Naive thymus-derived CD4-positive, alpha-beta T cell (primary cell): ENCODE results near the gene RABAC1. TPM values are rescaled to one million over a fixed set of nuclear protein-coding genes. Genes with fewer than 3 reads are reported as not detected.

ENCODE experiments used
- ATAC-seq: fragments of 150-1000 bp; cut with Tn5 transposase; 2 replicates; pipeline ENCODE4 v1.10.0; 2021; ENCODE audit warnings: mild to moderate bottlenecking, moderate library complexity
- CTCF ChIA-PET: fragments of 350-600 bp; sonication (Branson Sonifier 250); formaldehyde crosslinking; loops from one replicate; lab custom pipeline; 2021; ENCODE audit warnings: antibody characterized with exemption; lab: Charles Lee
- POLR2A ChIA-PET: fragments of 350-600 bp; sonication (Branson Sonifier 250); formaldehyde crosslinking; loops from one replicate; lab custom pipeline; 2021; ENCODE audit warnings: antibody characterized with exemption, inconsistent platforms; lab: Charles Lee
- DNase-seq, 9 donors: peaks; one replicate each; pipeline versions ENCODE4 v3.0.0 to v3.0.0-alpha.2; 2020 to 2022; ENCODE audit warnings: mixed read lengths in 1 of 9
- H3K27ac ChIP-seq: one replicate; pipeline ENCODE4 v1.7.0; 2013; ENCODE audit warnings: mild to moderate bottlenecking, low read depth, low read length, moderate library complexity
- H3K27me3 ChIP-seq, 2 donors: one replicate each; pipeline ENCODE4 v1.7.0; 2013; ENCODE audit warnings: low read length in 2 of 2, mild to moderate bottlenecking in 2 of 2, moderate library complexity in 2 of 2; ENCODE audit not compliant: control insufficient read depth in 2 of 2, insufficient read depth in 2 of 2
- H3K36me3 ChIP-seq, 3 experiments: 1 replicate in 2 of 3; 2 replicates in 1 of 3; pipeline ENCODE4 v1.7.0; 2013; ENCODE audit warnings: low read length in 3 of 3, mild to moderate bottlenecking in 3 of 3, moderate library complexity in 1 of 3; ENCODE audit not compliant: insufficient read depth in 3 of 3, control insufficient read depth in 2 of 3
- H3K4me1 ChIP-seq, 2 donors: one replicate each; pipeline ENCODE4 v1.7.0; 2013; ENCODE audit warnings: low read length in 2 of 2, mild to moderate bottlenecking in 2 of 2, moderate library complexity in 1 of 2; ENCODE audit not compliant: control insufficient read depth in 2 of 2, insufficient read depth in 2 of 2
- H3K4me3 ChIP-seq: 2 replicates; pipeline ENCODE4 v1.7.0; 2013; ENCODE audit warnings: mild to moderate bottlenecking, low read length
- H3K9me3 ChIP-seq, 3 experiments: 1 replicate in 2 of 3; 2 replicates in 1 of 3; pipeline ENCODE4 v1.7.0; 2013; ENCODE audit warnings: low read length in 3 of 3; ENCODE audit not compliant: control insufficient read depth in 2 of 3
- H3K27ac Mint-ChIP-seq, 9 donors: one replicate each; pipeline ENCODE4 v1.8.0; 2020 to 2022; ENCODE audit warnings: mixed read lengths in 9 of 9, mild to moderate bottlenecking in 8 of 9, moderate library complexity in 5 of 9, inconsistent platforms in 2 of 9
- H3K27me3 Mint-ChIP-seq, 5 donors: one replicate each; pipeline ENCODE4 v1.8.0; 2021 to 2022; ENCODE audit warnings: mixed read lengths in 5 of 5, mild to moderate bottlenecking in 1 of 5
- H3K36me3 Mint-ChIP-seq, 5 donors: one replicate each; pipeline ENCODE4 v1.8.0; 2020 to 2022; ENCODE audit warnings: mixed read lengths in 5 of 5, mild to moderate bottlenecking in 3 of 5, inconsistent platforms in 1 of 5
- H3K4me1 Mint-ChIP-seq, 7 donors: one replicate each; pipeline ENCODE4 v1.8.0; 2020 to 2022; ENCODE audit warnings: mixed read lengths in 7 of 7, mild to moderate bottlenecking in 3 of 7, inconsistent platforms in 1 of 7
- H3K4me3 Mint-ChIP-seq, 10 donors: one replicate each; pipeline ENCODE4 v1.8.0; 2020 to 2022; ENCODE audit warnings: mild to moderate bottlenecking in 10 of 10, mixed read lengths in 10 of 10, moderate library complexity in 6 of 10, inconsistent platforms in 2 of 10
- H3K9me3 Mint-ChIP-seq, 11 donors: one replicate each; pipeline ENCODE4 v1.8.0; 2020 to 2022; ENCODE audit warnings: mixed read lengths in 11 of 11, mild to moderate bottlenecking in 4 of 11, inconsistent platforms in 1 of 11, moderate library complexity in 1 of 11
- intact Hi-C, 2 donors: fragments of 100-400 bp; cut with micrococcal nuclease; formaldehyde crosslinking; loops; one replicate each; pipeline ENCODE4 v1.15.1; 2023
- polyA plus RNA-seq, 2 donors: library from polyadenylated mRNA; unstranded; fragments of 300-500 nt; fragmentation: Illumina TruSeq; gene quantifications; one replicate each; pipeline ENCODE4 v1.2.3, GENCODE V29; 2021
- total RNA-seq, 6 experiments: library from RNA in 5 of 6; stranded (reverse) in 5 of 6; gene quantifications; 1 replicate in 5 of 6; 2 replicates in 1 of 6; pipeline ENCODE4 v1.2.3 and lab custom pipeline; 2021 to 2026

RABAC1 gene, protein sequence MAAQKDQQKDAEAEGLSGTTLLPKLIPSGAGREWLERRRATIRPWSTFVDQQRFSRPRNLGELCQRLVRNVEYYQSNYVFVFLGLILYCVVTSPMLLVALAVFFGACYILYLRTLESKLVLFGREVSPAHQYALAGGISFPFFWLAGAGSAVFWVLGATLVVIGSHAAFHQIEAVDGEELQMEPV
- total RNA-seq (10 to 100 TPM; 70.4 to 90.9 (median 78.1) TPM), polyA plus RNA-seq (100 to 1,000 TPM; 171 to 187 TPM), total RNA-seq (lab: John Stamatoyannopoulos, UW) (8.2 reads per million, percentile 32 among the genes with 10 or more reads in this experiment)

DNA sequence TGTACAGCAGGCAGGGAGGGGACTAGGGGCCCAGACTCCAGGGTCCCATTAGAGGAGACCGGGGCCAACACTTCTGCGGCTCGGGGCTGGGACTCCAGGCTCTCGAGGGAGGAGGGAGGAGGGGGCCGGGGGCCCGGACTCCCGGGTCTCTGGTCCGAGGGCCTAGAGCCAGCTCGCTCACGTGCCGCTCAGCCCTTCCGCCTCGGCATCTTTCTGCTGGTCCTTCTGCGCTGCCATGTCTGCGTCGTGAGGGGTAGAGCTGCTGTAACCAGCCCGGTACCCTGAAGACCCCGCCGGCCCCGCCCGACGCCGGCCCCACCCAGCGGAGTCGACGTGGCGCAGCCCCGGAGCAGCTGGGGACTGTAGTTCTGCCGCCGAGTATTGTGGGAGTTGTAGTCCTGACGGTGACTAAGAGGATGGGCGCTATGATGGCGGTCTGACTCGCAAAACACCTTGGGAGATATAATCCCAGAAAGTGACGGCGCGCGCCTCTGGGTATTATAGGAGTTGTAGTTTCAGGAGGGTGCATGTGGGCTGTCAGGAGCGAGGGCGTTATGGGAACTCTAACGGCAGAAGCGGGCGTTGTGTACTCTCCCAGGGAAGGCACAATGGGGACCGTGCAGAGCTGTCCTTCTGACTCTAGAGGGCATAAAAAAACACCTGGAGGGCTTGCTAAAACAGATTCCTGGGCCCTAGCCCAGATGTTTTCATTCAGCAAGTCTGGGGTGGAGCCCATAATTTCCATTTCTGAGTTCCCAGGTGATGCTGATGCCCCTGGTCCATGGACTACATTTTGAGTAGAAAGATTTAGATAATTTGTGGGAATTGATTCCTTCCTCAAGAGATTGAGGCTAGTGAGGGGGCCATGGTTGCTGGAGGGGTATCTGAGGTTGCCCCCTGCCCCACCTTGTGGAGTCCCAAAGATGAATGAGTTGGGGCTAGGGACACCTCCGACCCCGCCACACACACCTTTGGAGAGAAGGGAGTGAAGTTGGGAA is at the start of gene RABAC1:
Gene RABAC1 (minus strand): TSS at position 266 of the 998 bp plus-strand sequence. CDS start 29 bp downstream, at position 237.
- Mint-ChIP-seq H3K27ac (peak within 1 kb of the TSS; percentile 74 to 94 (median 90)), H3K4me3 (peak within 1 kb of the TSS; percentile 80 to 99 (median 91)), H3K4me1 (peaks cover 17 to 22% (median 18%) of the 10 kb centered on the region in 7 donors), H3K9me3 (no peaks in the 10 kb centered on the region), H3K27me3 (no peaks in the 10 kb centered on the region), H3K36me3 (peaks cover 0 to 6% (median 0%) of the 10 kb centered on the region in 5 donors)
- Histone ChIP-seq H3K9me3 (no peaks in the 10 kb centered on the region), H3K4me1 (peaks cover 8 to 9% of the 10 kb centered on the region in 2 donors), H3K27me3 (no peaks in the 10 kb centered on the region), H3K36me3 (peaks cover 0 to 17% (median 0%) of the 10 kb centered on the region in 3 experiments), H3K27ac (peak within 1 kb of the TSS; percentile 81), H3K4me3 (peak within 1 kb of the TSS; percentile 78)
- peak; percentile 67 to 91 (median 86) for DNase-seq
- intact Hi-C loops: loop anchor here (1.0 to 5.0 kb wide), 14 partner anchors 33 to 366 kb away; partner anchors contain the start of genes ATP1A3 (in 2 of the 2), GSK3A (in 1 of the 2), MEGF8 (in 1 of the 2) and ZNF574 (in 1 of the 2)
- ChIA-PET CTCF (interaction anchor here (1.0 to 1.7 kb wide), 5 partner anchors 72 to 100 kb away, joined by 3 to 6 read pairs (median 4); partner anchors contain the start of gene RPS19), POLR2A (interaction anchor here (0.6 to 4.3 kb wide), 15 partner anchors 13 to 138 kb away, joined by 3 to 29 read pairs (median 4); partner anchors contain the start of genes ERFL and RPS19)
- ATAC-seq: peak; percentile 95

DNA sequence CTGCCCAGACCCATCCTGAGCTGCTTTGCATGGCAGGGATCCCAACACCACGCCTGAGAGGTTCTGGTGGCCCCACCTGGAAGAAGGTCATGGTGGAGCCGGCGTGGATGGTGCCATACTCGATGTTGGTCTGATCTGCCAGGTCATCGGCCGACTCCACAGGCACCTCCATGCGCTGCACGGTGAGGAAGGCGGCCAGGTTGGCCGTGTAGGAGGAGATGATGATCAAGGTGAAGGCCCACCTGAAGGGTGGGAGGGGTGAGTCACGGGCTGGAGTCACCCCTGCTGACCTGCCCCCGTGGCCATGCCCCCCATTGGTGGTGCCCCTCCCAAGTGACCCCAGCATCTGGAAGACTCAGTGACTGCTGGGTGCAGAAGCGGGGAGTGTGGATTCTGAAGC is 47.4 kb upstream of the RABAC1 start:
- no peak overlapping the region for H3K27ac ChIP-seq
- H3K4me3 Mint-ChIP-seq: no peak overlapping the region
- H3K27me3 Mint-ChIP-seq: peaks cover 7 to 16% (median 10%) of the 10 kb centered on the region in 5 donors
- DNase-seq: no peak
- H3K27ac Mint-ChIP-seq: no peak overlapping the region
- H3K4me1 ChIP-seq: no peaks in the 10 kb centered on the region
- H3K36me3 Mint-ChIP-seq: peaks cover 0 to 3% (median 0%) of the 10 kb centered on the region in 5 donors
- no peaks in the 10 kb centered on the region for H3K36me3 ChIP-seq
- H3K4me1 Mint-ChIP-seq: peaks cover 0 to 12% (median 0%) of the 10 kb centered on the region in 7 donors
- H3K4me3 ChIP-seq: no peak overlapping the region
- CTCF ChIA-PET: no interaction called here
- no peaks in the 10 kb centered on the region for H3K27me3 ChIP-seq
- H3K9me3 ChIP-seq: no peaks in the 10 kb centered on the region
- ATAC-seq: no peak
- POLR2A ChIA-PET: no interaction called here
- intact Hi-C loops: no loop called here
- no peaks in the 10 kb centered on the region for H3K9me3 Mint-ChIP-seq

DNA sequence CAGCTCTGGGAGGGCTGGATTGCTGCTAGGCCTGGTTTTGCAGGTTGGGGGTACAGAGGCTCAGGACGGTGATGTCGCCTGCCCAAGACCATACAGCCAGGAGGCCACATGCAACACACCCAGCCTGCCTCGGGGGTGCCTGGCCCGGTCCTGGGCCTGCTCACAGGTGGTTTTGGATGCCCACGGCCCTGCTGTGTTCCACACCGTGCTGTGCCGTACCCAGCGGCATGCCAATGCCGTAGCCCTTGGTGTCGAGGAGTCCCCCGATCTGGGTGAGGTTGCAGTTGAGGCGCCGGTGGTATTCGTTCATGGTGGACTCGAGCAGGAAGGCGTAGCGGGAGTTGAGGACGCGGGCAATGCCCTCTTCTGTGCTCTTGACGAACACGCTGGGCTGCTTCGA is 46.4 kb upstream of the RABAC1 start:
- Histone ChIP-seq H3K36me3 (no peaks in the 10 kb centered on the region), H3K9me3 (no peaks in the 10 kb centered on the region), H3K4me3 (no peak overlapping the region), H3K27me3 (no peaks in the 10 kb centered on the region), H3K4me1 (no peaks in the 10 kb centered on the region), H3K27ac (no peak overlapping the region)
- CTCF ChIA-PET: no interaction called here
- no peaks in the 10 kb centered on the region for H3K9me3 Mint-ChIP-seq
- H3K27me3 Mint-ChIP-seq: peaks cover 16 to 24% (median 20%) of the 10 kb centered on the region in 5 donors
- peaks cover 0 to 12% (median 0%) of the 10 kb centered on the region in 7 donors for H3K4me1 Mint-ChIP-seq
- peaks cover 0 to 6% (median 0%) of the 10 kb centered on the region in 5 donors for H3K36me3 Mint-ChIP-seq
- POLR2A ChIA-PET: no interaction called here
- H3K27ac Mint-ChIP-seq: no peak overlapping the region
- DNase-seq (no peak), ATAC-seq (no peak)
- no peak overlapping the region for H3K4me3 Mint-ChIP-seq
- intact Hi-C loops: no loop called here

DNA sequence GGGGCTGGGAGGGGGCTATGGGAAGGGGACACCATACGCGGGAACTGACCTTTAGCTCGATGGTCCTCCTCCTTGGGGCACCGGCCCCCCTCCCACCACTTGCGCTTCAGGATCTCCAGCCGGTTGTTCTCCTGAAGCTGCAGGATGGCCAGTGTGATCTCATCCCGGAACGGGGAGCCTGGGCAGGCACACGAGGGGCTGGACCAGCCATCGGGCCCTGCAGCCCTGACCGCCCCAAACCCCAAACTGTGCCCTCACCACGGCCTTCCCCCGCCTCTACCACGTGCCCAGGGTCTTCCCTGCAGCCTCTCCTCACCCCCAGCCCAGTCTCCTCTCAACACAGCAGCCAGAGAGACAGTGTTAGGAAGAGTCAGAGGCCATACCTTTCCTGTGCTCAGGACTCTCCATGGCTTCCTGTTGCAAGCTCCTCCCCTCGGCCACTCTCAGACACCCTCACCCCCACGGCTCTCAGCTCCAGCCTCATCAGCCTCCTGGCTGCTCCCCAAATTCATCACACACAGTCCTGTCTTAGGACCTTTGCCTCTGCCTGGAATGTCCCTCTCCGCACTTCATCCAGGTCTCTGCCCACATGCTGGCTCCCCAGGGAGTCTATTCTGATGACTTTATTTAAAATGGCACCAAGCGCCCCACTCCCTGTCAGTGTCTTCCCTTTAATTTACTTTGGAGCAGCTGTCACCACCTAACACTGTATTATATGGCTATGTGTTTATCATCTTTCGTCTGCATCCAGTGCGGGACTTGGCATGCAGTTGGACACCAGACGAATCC is 44.6 kb upstream of the RABAC1 start:
- CTCF ChIA-PET: no interaction called here
- DNase-seq: no peak
- ATAC-seq: no peak
- H3K4me3 Mint-ChIP-seq: no peak overlapping the region
- POLR2A ChIA-PET: no interaction called here
- Histone ChIP-seq H3K4me1 (no peaks in the 10 kb centered on the region), H3K4me3 (no peak overlapping the region), H3K27ac (no peak overlapping the region), H3K9me3 (no peaks in the 10 kb centered on the region), H3K36me3 (no peaks in the 10 kb centered on the region), H3K27me3 (no peaks in the 10 kb centered on the region)
- H3K27me3 Mint-ChIP-seq: peaks cover 30 to 38% (median 34%) of the 10 kb centered on the region in 5 donors
- no peak overlapping the region for H3K27ac Mint-ChIP-seq
- no peaks in the 10 kb centered on the region for H3K9me3 Mint-ChIP-seq
- intact Hi-C loops: no loop called here
- H3K36me3 Mint-ChIP-seq: peaks cover 0 to 8% (median 0%) of the 10 kb centered on the region in 5 donors
- peaks cover 5 to 11% (median 6%) of the 10 kb centered on the region in 7 donors for H3K4me1 Mint-ChIP-seq

DNA sequence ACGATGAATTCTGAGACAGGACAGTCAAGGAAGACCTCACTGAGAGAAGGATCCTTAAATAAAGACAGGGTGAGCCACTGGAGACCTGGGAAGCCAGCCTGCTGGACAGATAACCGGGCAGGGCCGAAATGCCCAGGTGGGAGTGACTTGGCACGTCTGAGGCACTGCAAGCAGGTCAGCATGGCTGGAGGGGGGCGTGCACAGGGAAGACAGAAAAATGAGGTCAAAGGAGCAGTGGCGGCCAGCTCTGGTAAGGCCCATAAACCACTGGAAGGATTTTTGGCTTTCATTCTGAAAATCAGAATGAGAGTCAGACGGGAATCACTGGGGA is 40.7 kb upstream of the RABAC1 start:
- H3K27ac Mint-ChIP-seq: no peak overlapping the region
- H3K4me1 ChIP-seq: peaks cover 0 to 7% of the 10 kb centered on the region in 2 donors
- no peaks in the 10 kb centered on the region for H3K36me3 ChIP-seq
- H3K9me3 ChIP-seq: no peaks in the 10 kb centered on the region
- peaks cover 3 to 16% of the 10 kb centered on the region in 2 donors for H3K27me3 ChIP-seq
- H3K4me3 ChIP-seq: no peak overlapping the region
- ChIA-PET POLR2A (no interaction called here), CTCF (no interaction called here)
- peaks cover 20 to 35% (median 28%) of the 10 kb centered on the region in 7 donors for H3K4me1 Mint-ChIP-seq
- H3K9me3 Mint-ChIP-seq: peaks cover 0 to 9% (median 0%) of the 10 kb centered on the region in 11 donors
- ATAC-seq (no peak), DNase-seq (no peak)
- intact Hi-C loops: no loop called here
- H3K27me3 Mint-ChIP-seq: peaks cover 62 to 69% (median 65%) of the 10 kb centered on the region in 5 donors
- H3K36me3 Mint-ChIP-seq: peaks cover 0 to 23% (median 0%) of the 10 kb centered on the region in 5 donors
- no peak overlapping the region for H3K27ac ChIP-seq
- peak overlapping the region in 2 of 10 donors; percentile 31 to 83 for H3K4me3 Mint-ChIP-seq
